Astrocyte of the spinal cord (primary cell): ENCODE results near the gene KRT27.

ENCODE experiments used
- DNase-seq: peaks from one replicate; pipeline ENCODE4 v3.0.0; 2011; ENCODE audit warnings: low read depth, low spot score
- H3K4me3 ChIP-seq: 2 replicates; pipeline ENCODE4 v1.5.1; 2011; ENCODE audit warnings: low read depth, mild to moderate bottlenecking, low read length, moderate library complexity
- CTCF ChIP-seq: IDR thresholded peaks from 2 replicates; pipeline ENCODE4 v1.5.1; 2012; ENCODE audit warnings: low read depth, mild to moderate bottlenecking, low read length, inconsistent platforms
- in situ Hi-C: cut with HindIII; loops from 2 replicates; pipeline ENCODE4 v1.10.0; 2017; ENCODE audit warnings: low sequenced_read_pairs

KRT27 gene

GRCh38 chr17:40799859-40800258 is 17.5 kb upstream of the KRT27 start, which contains the start of gene KRT28:
Gene KRT28, minus strand, starts transcription at chr17:40799959. Its CDS starts 66 bp downstream, at chr17:40799893.
- DNase-seq = no peak
- in situ Hi-C loops = no loop called here
- no peak within 1 kb of the TSS for H3K4me3 ChIP-seq
- TF ChIP-seq CTCF = no peak

GRCh38 chr17:40796846-40797245 is 14.5 kb upstream of the KRT27 start:
- H3K4me3 ChIP-seq = no peak overlapping the region
- in situ Hi-C loops = no loop called here
- no peak for TF ChIP-seq CTCF
- no peak for DNase-seq

- TF ChIP-seq CTCF = no peak
- no peak for DNase-seq
- no peak overlapping the region for H3K4me3 ChIP-seq
- in situ Hi-C loops = no loop called here
These were observed 12.8 kb upstream of the KRT27 start for GRCh38 chr17:40795019-40795667.

- H3K4me3 ChIP-seq = no peak overlapping the region
- no peak for TF ChIP-seq CTCF
- DNase-seq = no peak
- in situ Hi-C loops = no loop called here
These were observed 12.1 kb upstream of the KRT27 start for GRCh38 chr17:40794466-40794865.

GRCh38 chr17:40793832-40794231 is 11.5 kb upstream of the KRT27 start:
- no peak for DNase-seq
- in situ Hi-C loops = no loop called here
- no peak for TF ChIP-seq CTCF
- no peak overlapping the region for H3K4me3 ChIP-seq

GRCh38 chr17:40791787-40792436 is 9.6 kb upstream of the KRT27 start:
- peak; percentile 46 for DNase-seq
- in situ Hi-C loops = no loop called here
- H3K4me3 ChIP-seq = no peak overlapping the region
- peak; percentile 75 for TF ChIP-seq CTCF
